Endothelial cell of umbilical vein (primary cell): ENCODE measurements around the gene MAGEC3. TPM values are rescaled to one million over a fixed set of nuclear protein-coding genes. Genes with fewer than 3 reads are reported as not detected.

Source experiments
- BruUV-seq: library from RNA; stranded (reverse); fragments of 400-500 nt; replicated peaks from 2 replicates; lab custom pipeline; 2021; lab: Mats Ljungman, UMichigan
- CTCF ChIA-PET: fragments of 300-600, 350-600 bp; sonication (Branson Sonifier 250); formaldehyde crosslinking; loops from one replicate; lab custom pipeline; 2021; ENCODE audit warnings: antibody characterized with exemption, inconsistent platforms; lab: Charles Lee
- POLR2A ChIA-PET: fragments of 300-600, 350-600 bp; sonication (Branson Sonifier 250); formaldehyde crosslinking; loops from one replicate; lab custom pipeline; 2021; ENCODE audit warnings: antibody characterized with exemption, inconsistent platforms; lab: Charles Lee
- DNase-seq: peaks from one replicate; pipeline ENCODE4 v3.0.0-alpha.2; 2011; ENCODE audit warnings: low read depth, low spot score
- FAIRE-seq: peaks from 2 replicates; lab custom pipeline; 2011; peaks lifted over from hg19 to GRCh38; lab: Jason Lieb, UNC
- H2AFZ ChIP-seq: 2 replicates; pipeline ENCODE4 v1.6.0; 2012; ENCODE audit warnings: low read depth, low read length, control low read depth, inconsistent platforms
- H3K27ac ChIP-seq: 2 replicates; pipeline ENCODE4 v1.5.1; 2011; ENCODE audit warnings: low read depth, mild to moderate bottlenecking, control low read depth, low read length, moderate library complexity; ENCODE audit not compliant: insufficient read depth
- H3K27me3 ChIP-seq, 2 experiments: 2 replicates each; pipeline versions ENCODE4 v1.6.0 to v1.6.1; 2011; ENCODE audit warnings: low read length in 2 of 2, mixed read lengths in 1 of 2; ENCODE audit not compliant: control insufficient read depth in 2 of 2, insufficient read depth in 2 of 2
- H3K36me3 ChIP-seq, 2 experiments: 2 replicates in 1 of 2; 3 replicates in 1 of 2; pipeline ENCODE4 v1.5.1; 2011; ENCODE audit warnings: low read length in 2 of 2, mild to moderate bottlenecking in 1 of 2, moderate library complexity in 1 of 2; ENCODE audit not compliant: control insufficient read depth in 2 of 2, insufficient read depth in 2 of 2; ENCODE audit errors: extremely low read depth in 1 of 2
- H3K4me1 ChIP-seq: 3 replicates; pipeline ENCODE4 v1.5.1; 2011; ENCODE audit warnings: mild to moderate bottlenecking, low read length; ENCODE audit not compliant: control insufficient read depth, insufficient read depth; ENCODE audit errors: extremely low read depth
- H3K4me2 ChIP-seq: 2 replicates; pipeline ENCODE4 v1.6.1; 2011; ENCODE audit warnings: low read length, control low read depth, mixed read lengths; ENCODE audit not compliant: insufficient read depth
- H3K4me3 ChIP-seq, 3 experiments: fragments of 200-600 bp in 1 of 3; sonication (generic), shearing (Covaris generic) in 1 of 3; replicated peaks in 1 of 3; 2 replicates each; pipeline ENCODE4 v1.5.1; 2011 to 2016; ENCODE audit warnings: control low read depth in 3 of 3, low read length in 3 of 3, mild to moderate bottlenecking in 2 of 3, inconsistent platforms in 1 of 3, low read depth in 1 of 3, moderate library complexity in 1 of 3; ENCODE audit not compliant: insufficient read depth in 1 of 3
- H3K79me2 ChIP-seq: 2 replicates; pipeline ENCODE4 v1.6.0; 2012; ENCODE audit warnings: low read length, inconsistent platforms; ENCODE audit not compliant: control insufficient read depth, insufficient read depth
- H3K9ac ChIP-seq: replicated peaks from 2 replicates; pipeline ENCODE3; 2011; ENCODE audit warnings: low read length, control low read depth; ENCODE audit not compliant: insufficient read depth; ENCODE audit errors: extremely low read depth
- H3K9me1 ChIP-seq: replicated peaks from 3 replicates; pipeline ENCODE4 v1.6.0; 2011; ENCODE audit warnings: mild to moderate bottlenecking, low read length; ENCODE audit not compliant: control insufficient read depth, insufficient read depth; ENCODE audit errors: extremely low read depth
- H3K9me3 ChIP-seq: replicated peaks from 2 replicates; pipeline ENCODE4 v1.5.1; 2012; ENCODE audit warnings: low read length, inconsistent platforms; ENCODE audit not compliant: control insufficient read depth, insufficient read depth
- H4K20me1 ChIP-seq: replicated peaks from 2 replicates; pipeline ENCODE3; 2011; ENCODE audit warnings: mild to moderate bottlenecking, low read length; ENCODE audit not compliant: control insufficient read depth, insufficient read depth; ENCODE audit errors: extremely low read depth
- EZH2 ChIP-seq: IDR thresholded peaks from 2 replicates; pipeline ENCODE4 v1.6.1; 2012; ENCODE audit warnings: borderline replicate concordance, low read depth, mild to moderate bottlenecking, moderate library complexity, low read length, inconsistent platforms; ENCODE audit not compliant: severe bottlenecking
- FOS ChIP-seq: IDR thresholded peaks from 2 replicates; pipeline ENCODE4 v1.6.1; 2011; ENCODE audit warnings: mild to moderate bottlenecking, low read length, moderate library complexity, borderline replicate concordance; ENCODE audit not compliant: insufficient read depth
- GATA2 ChIP-seq: IDR thresholded peaks from 2 replicates; pipeline ENCODE4 v1.7.0; 2011; ENCODE audit warnings: low read depth, mild to moderate bottlenecking, moderate library complexity, mixed read lengths, low read length; ENCODE audit not compliant: insufficient read length, insufficient read depth
- MYC ChIP-seq: IDR thresholded peaks from one replicate; pipeline ENCODE4 v1.6.1; 2011; ENCODE audit warnings: mild to moderate bottlenecking, low read depth, low read length
- POLR2A ChIP-seq: IDR thresholded peaks from 2 replicates; pipeline ENCODE4 v1.6.1; 2012; ENCODE audit warnings: low read depth, mild to moderate bottlenecking, control low read depth, low read length
- POLR2AphosphoS5 ChIP-seq: IDR thresholded peaks from 2 replicates; pipeline ENCODE4 v1.6.1; 2012; ENCODE audit warnings: low read depth, mild to moderate bottlenecking, control low read depth, low read length, moderate library complexity; ENCODE audit not compliant: insufficient read depth
- dilution Hi-C: fragments of 300-500 bp; cut with MboI; formaldehyde crosslinking; loops from one replicate; pipeline ENCODE4 v1.15.0; 2019; ENCODE audit warnings: low sequenced_read_pairs; ENCODE audit not compliant: extremely low pct_ligation_motif_present
- intact Hi-C: fragments of 100-400 bp; cut with micrococcal nuclease; formaldehyde crosslinking; loops from one replicate; pipeline ENCODE4 v1.10.0; 2022
- polyA plus RNA-seq, 4 experiments: library from polyadenylated mRNA; depleted of rRNA in 3 of 4; stranded (reverse) in 3 of 4; unstranded in 1 of 4; fragments of >200 nt; gene quantifications; 2 replicates each; pipeline versions ENCODE4 v1.2.1 to v1.2.3, GENCODE V29; 2011 to 2012; ENCODE audit warnings: missing spikeins in 1 of 4
- total RNA-seq: library from RNA; stranded (reverse); gene quantifications from 2 replicates; pipeline ENCODE4 v1.2.3, GENCODE V29; 2021
- TF ChIP-seq, protein P1 (sequence below): IDR thresholded peaks from 2 replicates; pipeline ENCODE4 v1.6.1; 2011; ENCODE audit not compliant: insufficient read depth, insufficient read length

The MAGEC3 gene
- total and polyA plus RNA-seq, 2 donors (not counting 3 experiments of a cell fraction or from before 2014, with no cell fraction given) = 0.07 TPM; not detected in 1

DNA sequence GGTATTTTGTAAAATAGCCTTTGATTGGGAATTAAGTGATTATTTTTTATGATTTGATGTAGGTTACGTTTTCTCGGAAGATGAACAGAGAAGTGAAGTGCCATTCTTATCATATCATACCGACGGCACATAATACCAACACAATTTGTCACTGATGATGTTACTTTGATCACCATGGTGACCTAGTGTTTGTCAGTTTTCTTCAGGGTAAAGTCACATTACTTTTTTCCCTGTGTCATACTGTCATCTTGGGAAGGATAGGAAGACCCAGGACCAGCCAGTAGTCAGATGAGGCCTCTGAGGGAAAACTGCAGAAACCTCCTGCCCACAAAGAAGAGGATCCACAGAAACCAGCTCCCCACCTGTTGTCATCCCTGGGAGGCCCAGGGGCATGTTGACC is 64.2 kb downstream of the MAGEC3 start:
- ChIA-PET POLR2A (no interaction called here), CTCF (no interaction called here)
- H2AFZ ChIP-seq = no peak overlapping the region
- H3K4me2 ChIP-seq = no peak overlapping the region
- H3K27me3 ChIP-seq = no peaks in the 10 kb centered on the region
- no peak overlapping the region for H3K9ac ChIP-seq
- no peak overlapping the region for H3K27ac ChIP-seq
- no peaks in the 10 kb centered on the region for H4K20me1 ChIP-seq
- no TSS peak for BruUV-seq
- H3K9me1 ChIP-seq = no peaks in the 10 kb centered on the region
- H3K9me3 ChIP-seq = no peaks in the 10 kb centered on the region
- no peak overlapping the region for H3K4me3 ChIP-seq
- no peaks in the 10 kb centered on the region for H3K36me3 ChIP-seq
- FAIRE-seq = no peak
- H3K79me2 ChIP-seq = no peaks in the 10 kb centered on the region
- intact Hi-C loops = no loop called here
- no peak for TF ChIP-seq GATA2
- TF ChIP-seq EZH2 = no peak
- no peak for TF ChIP-seq MYC
- no peak for TF ChIP-seq POLR2AphosphoS5
- TF ChIP-seq, protein P1, sequence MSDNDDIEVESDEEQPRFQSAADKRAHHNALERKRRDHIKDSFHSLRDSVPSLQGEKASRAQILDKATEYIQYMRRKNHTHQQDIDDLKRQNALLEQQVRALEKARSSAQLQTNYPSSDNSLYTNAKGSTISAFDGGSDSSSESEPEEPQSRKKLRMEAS = no peak
- TF ChIP-seq POLR2A = no peak
- H3K4me1 ChIP-seq = no peaks in the 10 kb centered on the region
- DNase-seq = no peak
- dilution Hi-C loops = no loop called here

DNA sequence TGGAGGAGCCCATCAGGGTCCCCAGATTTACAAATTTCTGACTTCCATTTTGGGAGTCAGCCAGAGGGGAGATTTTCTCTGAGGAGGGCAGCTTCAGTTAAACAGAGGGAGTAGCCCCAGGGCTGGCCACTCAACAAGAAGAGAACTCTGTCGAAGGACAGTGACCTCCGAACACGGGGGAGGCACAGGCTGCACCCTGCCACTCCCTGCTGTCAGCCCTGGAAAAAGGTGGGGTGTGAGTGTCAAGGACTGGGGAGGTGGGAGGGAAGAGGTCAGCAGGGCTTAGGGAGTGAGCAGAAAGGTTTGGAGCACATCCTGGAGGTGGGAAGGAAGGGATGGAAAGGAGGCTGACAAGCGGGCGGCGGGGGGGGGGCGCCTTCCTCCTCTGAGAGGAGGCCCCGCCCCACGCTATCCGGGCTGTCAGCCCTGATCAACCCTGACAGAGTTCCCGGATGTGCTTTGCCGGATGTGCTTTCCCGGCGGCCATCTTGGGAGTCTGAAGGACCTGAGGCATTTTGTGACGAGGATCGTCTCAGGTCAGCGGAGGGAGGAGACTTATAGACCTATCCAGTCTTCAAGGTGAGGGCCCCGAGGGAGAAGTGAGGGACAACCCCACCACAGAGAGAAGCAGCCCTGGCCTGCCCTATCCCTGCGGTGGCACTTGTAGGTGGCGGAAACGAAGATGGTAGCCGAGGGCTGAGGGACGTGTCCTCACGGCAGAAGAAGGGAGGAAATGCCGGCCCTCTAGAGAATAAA is 65.5 kb downstream of the MAGEC3 start, which contains the start of gene MAGEC1:
MAGEC1 (plus strand) TSS at position 495 of the 756 bp plus-strand sequence. CDS start 1,179 bp downstream, outside the sequence.
- no peaks in the 10 kb centered on the region for H4K20me1 ChIP-seq
- DNase-seq (no peak), FAIRE-seq (no peak)
- TF ChIP-seq, protein P1 = no peak
- TF ChIP-seq FOS (no peak), MYC (no peak), POLR2AphosphoS5 (no peak)
- intact Hi-C loops (no loop called here), dilution Hi-C loops (no loop called here)
- ChIA-PET POLR2A (no interaction called here), CTCF (no interaction called here)
- no peak within 1 kb of the TSS for H3K27ac ChIP-seq
- BruUV-seq = no TSS peak
- no peaks in the 10 kb centered on the region for H3K79me2 ChIP-seq
- H3K36me3 ChIP-seq = no peaks in the 10 kb centered on the region
- no peaks in the 10 kb centered on the region for H3K4me1 ChIP-seq
- no peak within 1 kb of the TSS for H3K4me3 ChIP-seq
- no peak within 1 kb of the TSS for H3K9ac ChIP-seq
- H3K9me1 ChIP-seq = no peaks in the 10 kb centered on the region
- H3K4me2 ChIP-seq = no peak within 1 kb of the TSS
- H2AFZ ChIP-seq = no peak within 1 kb of the TSS
- no peaks in the 10 kb centered on the region for H3K9me3 ChIP-seq
- H3K27me3 ChIP-seq = no peaks in the 10 kb centered on the region
